Stimulated activated CD4-positive, alpha-beta T cell treated with anti-CD3 and anti-CD28 coated beads, Interleukin-4, amount 100 ng/mL, for 48 hours (primary cell): ENCODE measurements around the gene BMP6.

Experiments used
- DNase-seq, 2 donors: peaks; one replicate each; pipeline ENCODE4 v3.0.0-alpha.2; 2020; ENCODE audit warnings: low read depth in 2 of 2

BMP6 gene

DNA sequence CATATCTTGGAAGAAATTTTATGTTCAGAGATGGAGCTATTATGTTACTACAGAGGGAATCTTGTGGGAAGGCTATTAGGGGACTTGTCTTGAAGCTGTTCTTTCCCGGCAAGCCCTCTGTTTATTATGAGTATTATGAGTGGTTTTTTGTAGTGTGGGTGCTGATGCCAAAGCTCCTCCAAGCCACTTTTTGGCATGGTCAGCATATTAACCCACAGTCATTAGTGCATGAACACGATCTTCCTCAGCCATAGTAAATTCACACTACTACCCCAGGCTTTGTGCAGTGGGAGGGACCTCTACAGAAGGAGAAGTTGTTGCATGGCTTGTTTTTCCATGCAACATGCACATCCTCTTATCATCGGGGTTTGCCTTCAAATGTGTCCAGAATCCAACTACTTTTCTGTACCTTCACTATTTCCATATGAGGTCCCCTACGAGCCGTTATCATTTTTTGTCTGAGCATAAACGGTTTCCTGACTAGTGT lies 6.5 kb upstream of the BMP6 start:
- no peak for DNase-seq

- DNase-seq = no peak
These were observed 5.6 kb upstream of the BMP6 start for GRCh38 chr6:7720346-7720745.

DNA sequence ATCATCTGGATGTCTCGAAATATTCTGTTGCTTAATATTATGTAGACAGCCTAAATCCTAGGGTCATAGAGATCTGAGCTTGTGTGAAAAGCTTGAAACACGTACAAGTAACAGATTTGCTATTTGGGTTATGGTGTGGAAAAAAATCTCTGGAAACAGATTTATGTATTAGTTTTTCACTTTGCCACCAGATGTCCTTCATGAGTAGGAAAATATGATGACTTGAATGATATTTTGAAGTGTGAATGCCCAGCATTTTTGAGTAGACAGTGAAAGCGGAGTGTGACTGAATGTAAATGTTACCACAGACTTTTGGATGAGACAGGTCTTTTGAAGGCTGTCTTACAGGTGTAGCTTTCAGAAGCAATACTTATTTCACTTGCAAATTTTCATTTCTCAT lies 4.2 kb upstream of the BMP6 start:
- DNase-seq = no peak

DNA sequence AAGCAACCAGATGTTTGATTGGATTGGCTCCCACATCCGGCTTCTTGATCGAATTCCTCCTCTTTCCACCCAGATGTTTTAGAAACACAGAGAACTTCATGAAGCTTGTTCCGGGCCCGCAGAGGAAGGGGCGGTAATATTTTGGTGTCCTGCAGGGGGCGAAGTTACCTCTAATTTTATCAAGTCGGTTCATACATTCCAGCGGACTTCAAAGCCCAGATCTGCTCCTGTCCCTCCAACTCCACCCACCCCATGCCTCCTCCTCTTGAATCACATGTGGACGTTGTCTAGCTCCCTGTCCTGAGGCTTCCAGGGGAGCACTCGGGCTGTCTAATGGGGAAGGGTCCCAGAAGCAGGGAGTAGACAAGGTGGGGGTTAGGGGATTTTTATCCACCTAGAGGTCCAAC lies 2.9 kb upstream of the BMP6 start:
- peak; percentile 62 to 68 for DNase-seq

DNA sequence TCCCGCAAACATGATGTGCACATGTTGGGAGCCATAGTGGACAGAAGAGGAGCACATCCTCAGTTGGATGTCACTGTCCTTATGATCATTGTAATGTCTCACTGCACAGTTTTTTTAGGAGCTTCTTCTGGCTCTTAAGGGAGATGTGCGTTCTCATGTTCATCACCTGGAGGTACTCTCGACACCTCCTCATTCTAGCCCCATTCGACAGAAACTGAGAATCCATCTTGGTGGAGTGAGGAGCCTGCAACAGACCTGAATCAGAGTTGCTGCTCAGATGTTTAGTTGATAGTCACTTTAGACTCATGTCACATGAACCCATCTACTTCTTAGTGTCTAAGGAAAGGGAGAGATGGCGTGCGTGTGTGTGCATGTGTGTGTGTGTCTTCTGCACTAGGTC lies 2.3 kb upstream of the BMP6 start:
- no peak for DNase-seq

- DNase-seq = no peak
These were observed 487 bp upstream of the BMP6 start for GRCh38 chr6:7725412-7725811.

- no peak for DNase-seq
These were observed 652 bp downstream of the BMP6 start for GRCh38 chr6:7726416-7727085.

DNA sequence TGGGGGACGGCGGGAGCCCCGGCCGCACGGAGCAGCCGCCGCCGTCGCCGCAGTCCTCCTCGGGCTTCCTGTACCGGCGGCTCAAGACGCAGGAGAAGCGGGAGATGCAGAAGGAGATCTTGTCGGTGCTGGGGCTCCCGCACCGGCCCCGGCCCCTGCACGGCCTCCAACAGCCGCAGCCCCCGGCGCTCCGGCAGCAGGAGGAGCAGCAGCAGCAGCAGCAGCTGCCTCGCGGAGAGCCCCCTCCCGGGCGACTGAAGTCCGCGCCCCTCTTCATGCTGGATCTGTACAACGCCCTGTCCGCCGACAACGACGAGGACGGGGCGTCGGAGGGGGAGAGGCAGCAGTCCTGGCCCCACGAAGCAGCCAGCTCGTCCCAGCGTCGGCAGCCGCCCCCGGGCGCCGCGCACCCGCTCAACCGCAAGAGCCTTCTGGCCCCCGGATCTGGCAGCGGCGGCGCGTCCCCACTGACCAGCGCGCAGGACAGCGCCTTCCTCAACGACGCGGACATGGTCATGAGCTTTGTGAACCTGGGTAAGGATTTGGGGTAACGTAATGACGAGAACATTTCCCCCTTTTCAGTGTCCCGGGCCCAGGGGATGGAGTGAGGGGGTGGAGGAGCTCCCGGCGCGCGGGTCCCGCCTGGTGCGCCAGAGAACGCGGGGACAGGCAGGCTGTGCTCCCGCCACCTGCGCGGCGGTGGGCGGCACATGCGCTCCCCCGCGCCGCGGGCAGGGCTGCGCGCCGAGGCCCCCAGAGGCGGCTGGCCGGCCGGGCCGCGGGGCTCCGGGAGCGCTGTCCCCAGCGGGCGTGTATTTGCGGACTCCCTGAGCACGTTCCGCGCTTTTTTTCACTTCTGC lies 1.4 kb downstream of the BMP6 start:
- DNase-seq = no peak

DNA sequence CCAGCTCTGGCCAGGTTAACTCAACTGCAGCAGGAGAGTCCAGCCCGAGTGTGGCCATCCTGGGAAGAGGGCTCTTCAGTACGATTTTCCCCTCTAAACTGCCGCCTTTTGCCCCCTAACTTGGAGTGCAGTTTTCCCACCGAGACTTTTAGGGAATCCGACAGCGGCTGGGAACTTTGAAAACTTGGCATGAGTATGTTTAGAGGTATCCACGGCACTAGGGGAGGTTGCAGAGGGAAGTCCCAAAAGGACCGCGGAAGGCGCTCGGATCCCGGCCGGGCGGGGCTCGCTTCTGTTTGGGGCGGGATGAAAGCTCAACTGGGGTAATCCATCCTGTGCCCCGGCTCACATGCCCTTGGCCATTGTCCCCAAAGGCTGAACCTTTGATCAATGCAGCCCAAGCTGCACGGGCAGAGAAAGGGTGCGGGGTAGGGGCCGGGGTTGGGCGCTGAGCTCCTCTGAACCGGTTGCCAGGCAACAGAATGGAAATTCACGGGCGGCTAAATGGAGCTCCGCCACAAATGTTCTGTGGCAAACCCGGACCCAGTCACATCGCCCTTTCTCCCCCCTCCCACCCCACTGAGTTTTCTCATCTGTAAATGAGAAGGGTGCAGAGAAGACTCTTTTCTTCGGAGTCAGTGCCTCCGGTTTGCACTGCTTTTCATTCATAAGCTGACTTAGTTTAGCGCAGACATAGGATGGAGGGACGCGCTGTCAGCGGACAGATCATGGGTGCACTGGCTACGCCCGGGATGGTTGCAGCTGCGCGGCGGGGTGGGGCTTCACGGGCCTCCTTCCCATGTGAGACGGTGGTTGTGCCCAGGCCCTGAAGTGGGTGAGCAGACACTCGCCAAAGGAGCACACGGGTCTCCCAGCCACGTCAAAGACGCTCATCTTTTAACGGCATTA lies 2.3 kb downstream of the BMP6 start:
- DNase-seq = no peak

DNA sequence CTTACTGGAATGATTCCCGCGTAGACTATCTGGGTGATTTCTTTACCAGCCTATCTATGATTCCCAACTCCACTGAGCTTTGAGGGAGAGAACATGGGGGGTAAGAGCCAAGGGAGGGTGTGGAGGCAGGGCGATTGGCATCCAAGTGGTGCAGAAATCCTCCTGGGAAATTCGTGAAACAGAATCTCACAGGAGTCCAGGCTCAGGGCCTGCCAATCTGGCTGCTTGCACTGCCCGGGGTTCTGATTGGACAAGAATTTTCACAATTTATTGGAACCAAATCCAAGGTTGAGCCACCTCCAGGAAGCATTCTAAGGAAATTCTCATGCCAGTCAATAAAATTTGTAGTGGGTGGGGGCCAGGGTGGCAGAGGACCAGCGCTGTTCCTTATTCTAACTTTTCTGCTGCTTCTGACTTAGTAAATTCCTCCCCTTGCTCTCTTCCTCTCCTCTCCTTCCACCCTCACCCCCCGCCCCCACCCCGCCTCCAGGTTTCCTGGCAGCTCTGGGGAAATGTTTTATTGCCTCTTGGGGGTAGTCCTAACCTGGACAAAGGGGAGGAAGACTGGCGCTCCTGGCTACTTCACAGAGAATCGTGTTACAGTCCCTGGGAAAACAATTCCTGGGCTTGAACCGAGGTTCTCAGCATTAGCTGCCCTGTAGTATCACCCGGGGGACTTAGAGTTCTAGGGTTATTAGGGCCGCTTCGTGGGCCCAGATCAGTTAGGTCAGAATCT lies 3.1 kb downstream of the BMP6 start:
- DNase-seq = no peak

- no peak for DNase-seq
These were observed 4.3 kb downstream of the BMP6 start for GRCh38 chr6:7730001-7730783.

- no peak for DNase-seq
These were observed 4.9 kb downstream of the BMP6 start for GRCh38 chr6:7730784-7731227.

DNA sequence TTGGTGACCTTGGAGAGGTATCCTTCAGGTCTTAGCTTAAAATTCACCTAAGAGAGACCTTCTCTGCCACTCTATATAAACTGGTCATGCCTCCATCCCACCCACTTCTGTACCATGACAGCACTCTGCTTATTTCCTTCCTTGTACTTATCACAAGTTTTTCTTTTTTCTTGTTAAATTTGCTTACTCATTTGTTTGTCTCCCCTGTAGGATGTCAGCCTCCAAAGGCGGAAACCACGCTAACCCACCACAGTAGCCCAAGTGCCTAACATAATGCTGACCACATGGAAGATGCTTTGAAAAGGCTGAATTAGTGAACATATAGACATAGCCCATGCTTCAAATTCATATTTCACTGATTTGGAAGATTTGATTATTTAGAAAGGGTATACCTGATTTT lies 5.4 kb downstream of the BMP6 start:
- no peak for DNase-seq

- DNase-seq = no peak
These were observed 6.3 kb downstream of the BMP6 start for GRCh38 chr6:7732228-7732627.

- DNase-seq = no peak
These were observed 8.9 kb downstream of the BMP6 start for GRCh38 chr6:7734707-7735383.

DNA sequence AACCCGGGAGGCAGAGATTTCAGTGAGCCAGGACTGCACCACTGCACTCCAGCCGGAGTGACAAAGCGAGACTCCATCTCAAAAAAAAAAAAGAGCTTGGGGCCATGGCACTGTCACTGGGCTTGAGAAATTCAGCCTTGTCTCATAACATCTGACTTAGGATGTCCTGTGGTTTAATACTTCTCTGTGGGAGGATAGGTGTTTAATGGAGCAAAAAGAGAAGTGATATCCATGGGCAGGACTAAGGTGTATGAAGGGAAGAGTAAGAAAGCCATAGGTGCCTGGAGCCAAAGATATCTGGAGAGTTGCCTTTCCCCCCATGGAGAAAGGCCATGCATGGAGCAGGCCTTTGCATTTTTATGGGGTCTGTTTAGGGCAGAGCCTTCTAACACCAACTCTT lies 11.2 kb downstream of the BMP6 start:
- DNase-seq = no peak

- DNase-seq = no peak
These were observed 12.0 kb downstream of the BMP6 start for GRCh38 chr6:7737867-7738266.

DNA sequence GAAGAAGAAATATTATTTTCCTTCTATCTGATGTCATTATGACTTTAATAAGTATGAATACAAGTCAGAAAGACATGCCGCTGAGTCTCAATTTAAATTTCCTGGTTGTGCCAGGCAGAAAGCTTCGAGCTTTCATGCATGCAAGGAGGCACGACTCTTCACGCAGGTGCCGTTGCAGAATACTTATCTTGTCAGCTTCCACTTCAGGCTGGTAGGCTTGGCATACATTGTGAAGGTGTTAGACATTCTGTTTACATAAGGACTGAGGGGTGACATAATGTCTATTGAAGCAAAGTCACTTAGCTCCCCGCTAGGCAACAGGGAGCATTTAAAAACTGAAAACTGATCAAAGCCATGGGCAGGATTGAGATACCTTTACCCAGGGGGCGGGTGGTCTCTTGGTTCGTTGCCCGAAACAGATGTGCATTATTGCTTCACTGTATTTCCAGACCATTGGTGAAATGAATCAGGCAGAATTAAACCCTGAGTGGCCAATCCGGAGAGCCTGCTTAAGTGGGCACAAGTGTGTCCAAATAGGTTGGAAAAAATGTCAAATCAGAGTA lies 16.4 kb downstream of the BMP6 start:
- no peak for DNase-seq

GRCh38 chr6:7745942-7746341 lies 20.0 kb downstream of the BMP6 start:
- no peak for DNase-seq

GRCh38 chr6:7747016-7747415 lies 21.1 kb downstream of the BMP6 start:
- no peak for DNase-seq
